Fibroblast of the conjunctiva (primary cell): Measurements from ENCODE around the gene UNC5A.

Source experiments
- DNase-seq: peaks from one replicate; pipeline ENCODE4 v3.0.0-alpha.2; 2010; ENCODE audit warnings: low read depth

UNC5A gene

GRCh38 chr5:176899296-176899891 is 89.0 kb downstream of the UNC5A start, which contains the start of gene HK3:
TSS of gene HK3 (minus strand) at chr5:176899346. CDS start at chr5:176896159, 3,187 bp downstream.
- DNase-seq: no peak

DNA sequence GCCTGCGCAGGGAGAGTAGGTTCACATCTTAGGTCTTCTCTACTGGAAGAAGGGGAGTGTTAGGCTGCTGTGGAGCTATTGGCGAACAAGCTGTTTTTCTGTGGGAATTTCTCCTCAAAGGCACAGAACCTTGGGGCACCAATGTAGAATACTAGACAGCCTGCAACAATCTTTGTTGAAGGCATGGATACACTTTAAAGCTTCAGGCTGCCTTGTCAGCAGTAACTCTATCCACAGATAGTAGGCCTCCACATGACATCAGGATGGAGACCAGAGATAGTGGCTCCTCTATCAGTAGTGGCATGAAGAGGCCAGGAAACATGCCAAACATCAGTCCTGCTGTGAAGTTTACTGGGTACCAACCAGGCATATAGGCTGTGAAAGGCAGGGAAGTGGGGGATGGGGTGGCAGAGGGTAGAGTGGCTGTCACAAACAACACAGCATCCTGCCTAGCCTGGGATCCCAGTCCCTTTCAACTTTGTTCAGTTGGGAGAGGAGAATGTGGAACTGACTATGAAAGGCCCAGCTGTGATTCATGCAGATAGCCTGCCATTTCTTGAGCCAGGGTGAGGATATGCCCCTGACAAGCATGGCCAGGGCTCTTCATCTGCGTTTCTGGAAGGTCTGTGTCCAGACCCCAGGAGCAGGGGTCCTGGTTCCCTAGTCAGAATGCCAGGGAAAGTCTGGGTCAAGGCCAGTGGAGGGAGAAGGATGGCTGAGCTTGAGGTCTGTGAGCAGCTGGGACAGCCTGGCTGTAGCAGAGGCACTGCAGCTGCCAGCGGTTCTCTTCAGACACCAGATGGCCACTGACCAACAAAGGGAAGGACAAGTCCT is 89.8 kb downstream of the UNC5A start:
- DNase-seq: no peak

GRCh38 chr5:176900780-176901204 is 90.4 kb downstream of the UNC5A start:
- no peak for DNase-seq

GRCh38 chr5:176901260-176902101 is 91.1 kb downstream of the UNC5A start:
- DNase-seq: no peak

GRCh38 chr5:176902102-176902814 is 91.9 kb downstream of the UNC5A start:
- DNase-seq: no peak

GRCh38 chr5:176902911-176903664 is 92.7 kb downstream of the UNC5A start:
- DNase-seq: no peak

DNA sequence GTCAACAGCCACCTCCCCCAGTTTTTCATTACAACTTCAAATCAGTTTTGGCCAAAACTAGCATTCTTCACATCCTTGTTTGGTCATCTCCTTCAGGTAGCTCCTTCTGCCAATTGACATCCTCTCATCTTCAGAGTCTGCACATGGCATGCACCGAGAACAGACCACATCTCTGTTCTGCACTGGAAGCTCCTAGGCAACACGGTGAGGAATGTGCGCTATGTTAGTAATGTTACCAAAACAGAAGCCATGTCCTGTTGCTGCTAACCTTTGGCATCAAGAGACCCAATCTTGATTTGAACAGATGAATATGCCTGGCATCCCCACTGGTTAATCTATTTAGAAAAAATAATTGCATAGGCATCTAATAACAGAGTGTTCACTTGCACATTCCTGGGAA is 93.9 kb downstream of the UNC5A start:
- DNase-seq: no peak

- no peak for DNase-seq
These were observed 95.8 kb downstream of the UNC5A start for GRCh38 chr5:176906126-176906525.

DNA sequence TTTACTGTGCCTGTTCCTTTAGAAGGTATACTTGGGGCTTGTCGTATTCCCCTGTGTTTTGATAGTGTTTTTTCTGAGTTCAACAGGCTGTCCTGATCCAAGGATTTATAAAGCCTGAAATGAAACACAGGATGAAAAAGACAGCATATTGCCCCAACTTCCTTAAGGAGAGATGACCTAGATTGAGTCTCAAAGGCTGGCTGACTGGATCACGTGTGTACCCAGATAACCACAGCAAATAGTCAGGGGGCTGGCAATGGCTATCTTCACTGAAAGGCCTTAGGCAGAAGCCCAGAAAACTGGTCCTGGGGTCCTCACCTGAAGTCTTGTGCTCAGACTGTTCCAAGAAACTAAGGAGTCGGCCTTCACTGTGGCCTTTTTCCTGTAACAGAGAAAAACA is 96.4 kb downstream of the UNC5A start:
- no peak for DNase-seq

DNA sequence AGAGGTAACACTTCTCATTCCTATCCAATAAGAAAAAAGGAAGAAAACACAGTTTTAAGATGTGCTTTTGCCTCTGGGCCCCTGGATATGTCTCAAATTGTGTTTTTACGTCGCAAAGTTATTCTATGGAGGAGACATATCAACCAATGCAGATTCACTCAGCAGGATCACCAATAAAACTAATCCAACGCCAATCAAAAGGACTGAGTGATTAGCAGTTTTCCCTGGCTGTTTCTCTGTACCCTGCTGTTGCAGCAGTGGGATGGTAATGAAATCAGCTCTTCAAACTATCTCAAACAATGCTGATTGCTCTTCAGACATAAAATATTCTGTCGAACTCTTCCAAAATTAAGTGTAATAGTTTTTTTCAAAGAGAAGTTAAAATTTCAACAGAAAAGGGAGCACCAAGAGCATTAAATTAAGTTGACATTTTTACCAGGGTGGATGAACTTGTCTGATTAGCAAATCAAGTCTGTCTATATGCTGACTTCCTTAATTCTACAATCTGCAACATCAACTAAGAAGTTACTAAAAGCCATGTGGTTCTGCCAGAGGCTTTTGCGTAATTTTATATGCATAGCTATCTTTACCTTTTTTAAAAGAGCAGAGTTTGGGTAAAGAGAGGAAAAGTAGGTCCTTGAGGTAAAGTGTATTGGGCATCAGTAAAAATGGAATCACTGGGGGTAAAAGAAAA is 98.5 kb downstream of the UNC5A start:
- no peak for DNase-seq

DNA sequence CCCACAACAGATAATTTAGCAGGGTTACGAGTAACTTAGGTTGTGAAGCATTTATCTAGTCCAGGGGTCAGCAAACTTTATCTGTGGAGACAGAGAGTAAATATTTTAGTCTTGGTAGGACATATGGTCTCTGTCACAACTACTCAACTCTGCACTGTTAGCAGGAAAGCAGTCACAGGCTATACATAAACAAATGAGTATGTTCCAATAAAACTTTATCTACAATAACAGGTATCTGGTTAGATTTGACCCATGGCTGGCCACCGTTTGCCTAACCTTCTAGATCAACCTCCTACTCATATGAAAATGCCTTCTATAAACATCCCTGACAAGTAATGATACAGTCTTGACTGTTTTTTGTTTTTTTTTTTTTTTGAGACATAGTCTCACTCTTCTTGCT is 101.8 kb downstream of the UNC5A start:
- DNase-seq: no peak

GRCh38 chr5:176915906-176916305 is 105.5 kb downstream of the UNC5A start:
- DNase-seq: no peak

DNA sequence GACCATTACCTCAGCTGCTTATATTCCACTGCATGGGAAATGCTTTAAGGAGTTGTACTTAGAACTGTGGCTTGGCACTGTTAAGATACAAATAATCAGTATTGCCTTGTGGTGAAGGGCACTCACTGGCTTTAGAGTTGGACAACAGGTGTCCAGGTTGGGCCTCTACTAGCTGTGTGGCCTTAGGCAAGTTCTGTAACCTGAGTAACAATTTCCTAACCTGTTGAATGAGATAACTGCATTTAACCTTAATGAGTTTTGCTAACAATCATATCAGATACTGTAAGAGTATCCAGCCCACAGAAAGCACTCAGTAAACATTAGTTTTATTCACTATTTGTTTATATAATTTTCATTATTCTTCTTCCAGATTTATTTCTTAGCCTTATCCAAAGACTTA is 106.0 kb downstream of the UNC5A start:
- DNase-seq: no peak

DNA sequence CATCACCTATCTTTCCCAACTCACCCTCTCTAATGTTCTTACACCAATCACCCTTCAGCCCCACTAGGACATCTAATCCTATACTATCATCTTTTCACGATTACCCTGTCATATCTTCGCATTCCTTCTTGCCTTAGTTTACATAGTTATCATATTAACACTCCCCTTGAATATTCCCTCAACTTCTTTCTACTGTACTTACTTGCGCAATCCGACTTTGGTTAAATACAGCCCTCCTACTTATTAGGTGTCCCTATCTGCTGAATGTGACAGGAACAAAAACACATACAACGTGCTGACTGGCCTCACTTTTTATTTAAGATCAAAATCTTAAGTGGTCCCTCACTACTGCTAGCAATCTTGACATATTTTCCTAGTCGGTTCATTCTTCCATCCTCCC is 108.3 kb downstream of the UNC5A start:
- DNase-seq: no peak

GRCh38 chr5:176921714-176922113 is 111.4 kb downstream of the UNC5A start:
- DNase-seq: no peak

DNA sequence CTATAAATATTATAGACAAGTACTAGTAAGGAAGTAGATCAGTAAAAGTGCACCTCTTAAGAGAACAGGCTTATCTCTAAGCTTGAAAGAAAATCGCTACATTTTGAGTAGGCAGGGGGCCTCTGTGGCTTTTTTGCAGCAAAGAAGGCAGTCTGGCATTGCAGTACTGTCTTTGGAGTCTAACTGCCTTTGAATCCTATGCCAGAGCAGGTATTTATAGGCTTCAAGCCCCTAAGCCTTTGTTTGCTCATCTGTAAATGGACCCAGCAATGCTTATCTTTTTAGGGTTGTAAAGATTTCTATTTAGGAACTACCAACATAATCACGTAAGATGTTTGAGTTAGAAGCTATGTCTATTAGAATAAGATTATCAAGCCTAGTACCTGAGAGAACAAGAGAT is 112.5 kb downstream of the UNC5A start:
- no peak for DNase-seq

- DNase-seq: no peak
These were observed 117.2 kb downstream of the UNC5A start for GRCh38 chr5:176927562-176927961.

DNA sequence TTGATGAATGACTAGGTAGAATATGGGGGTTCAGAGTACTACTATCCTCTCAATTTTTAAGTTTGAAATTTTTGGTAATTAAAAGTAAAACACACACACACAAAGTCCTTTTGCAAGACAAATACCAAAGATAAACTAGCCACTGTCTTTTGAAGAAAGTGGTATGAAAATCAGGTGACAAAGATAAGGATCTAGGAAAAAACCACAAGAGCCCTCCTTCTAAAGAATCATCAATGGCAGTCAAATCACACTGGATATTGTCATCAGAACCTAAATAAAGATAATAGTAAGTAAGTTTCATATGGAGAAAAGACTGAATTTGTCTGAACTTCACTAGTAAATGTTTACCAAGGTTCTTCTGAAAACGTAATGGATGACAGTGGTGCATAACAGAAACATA is 119.3 kb downstream of the UNC5A start:
- no peak for DNase-seq
